Measurements from ENCODE around the gene SPEM2.

SPEM2 gene

GRCh38 chr17:7421186-7421585 lies 4.2 kb upstream of the SPEM2 start:
- H3K36me3 ChIP-seq (ENCODE audit: control insufficient read depth in 1 of 2, insufficient read depth in 2 of 2, low read length in 2 of 2): peaks cover 10 to 12% of the 10 kb centered on the region in 2 experiments
- H3K9me3 ChIP-seq (ENCODE audit: insufficient read depth, low read depth, low read length): peaks cover 4% of the 10 kb centered on the region
- no peak overlapping the region for H2BK120ac ChIP-seq (ENCODE audit: insufficient read depth, low read length, poor library complexity)
- DNase-seq: no peak
- H2BK12ac ChIP-seq (ENCODE audit: low read length): no peak overlapping the region
- H3K14ac ChIP-seq (ENCODE audit: low read length): no peak overlapping the region
- H3K4me3 ChIP-seq (ENCODE audit: low read depth, low read length): no peak overlapping the region
- no peak overlapping the region for H4K91ac ChIP-seq (ENCODE audit: low read depth, low read length)
- H3K9ac ChIP-seq (ENCODE audit: low read length): no peak overlapping the region
- no peaks in the 10 kb centered on the region for H3K79me2 ChIP-seq (ENCODE audit: control insufficient read depth, insufficient read depth, low read length, poor library complexity)
- WGBS (ENCODE audit: extremely low coverage, insufficient coverage, insufficient read length): no CpG with 5 or more reads among the region's 16 CpGs
- H3K4me1 ChIP-seq (ENCODE audit: control insufficient read depth in 1 of 2, insufficient read depth in 2 of 2, low read length in 2 of 2): peaks cover 0 to 2% of the 10 kb centered on the region in 2 experiments
- H3K18ac ChIP-seq (ENCODE audit: low read length): no peak overlapping the region
- no peak overlapping the region for H2BK5ac ChIP-seq (ENCODE audit: low read depth, low read length, poor library complexity)
- no peak overlapping the region for H3K4ac ChIP-seq (ENCODE audit: low read depth, low read length)
- H2AK5ac ChIP-seq (ENCODE audit: low read length): no peak overlapping the region
- H3K79me1 ChIP-seq (ENCODE audit: low read length): no peaks in the 10 kb centered on the region
- H2AFZ ChIP-seq (ENCODE audit: insufficient read depth, low read length, poor library complexity): no peak overlapping the region
- no peak overlapping the region for H4K8ac ChIP-seq (ENCODE audit: low read depth, low read length)
- no peak overlapping the region for H4K12ac ChIP-seq (ENCODE audit: low read depth, low read length)
- H3K27ac ChIP-seq (ENCODE audit: low read depth, low read length): no peak overlapping the region
- no peak overlapping the region for H3K23ac ChIP-seq (ENCODE audit: low read length)
- no peaks in the 10 kb centered on the region for H3K27me3 ChIP-seq (ENCODE audit: insufficient read depth, low read length)
- no peak overlapping the region for H3K4me2 ChIP-seq (ENCODE audit: low read length)

GRCh38 chr17:7423679-7424078 lies 1.7 kb upstream of the SPEM2 start:
- Histone ChIP-seq H4K91ac (ENCODE audit: low read depth, low read length) (no peak overlapping the region), H3K14ac (ENCODE audit: low read length) (no peak overlapping the region), H2BK5ac (ENCODE audit: low read depth, low read length, poor library complexity) (no peak overlapping the region), H3K4me1 (ENCODE audit: control insufficient read depth in 1 of 2, insufficient read depth in 2 of 2, low read length in 2 of 2) (peaks cover 0 to 2% of the 10 kb centered on the region in 2 experiments), H4K12ac (ENCODE audit: low read depth, low read length) (no peak overlapping the region), H3K79me2 (ENCODE audit: control insufficient read depth, insufficient read depth, low read length, poor library complexity) (no peaks in the 10 kb centered on the region), H2BK120ac (ENCODE audit: insufficient read depth, low read length, poor library complexity) (no peak overlapping the region), H4K8ac (ENCODE audit: low read depth, low read length) (no peak overlapping the region), H3K23ac (ENCODE audit: low read length) (no peak overlapping the region), H3K4me3 (ENCODE audit: low read depth, low read length) (no peak overlapping the region), H3K4me2 (ENCODE audit: low read length) (no peak overlapping the region), H3K9ac (ENCODE audit: low read length) (no peak overlapping the region), H3K18ac (ENCODE audit: low read length) (no peak overlapping the region), H3K9me3 (ENCODE audit: insufficient read depth, low read depth, low read length) (peaks cover 4% of the 10 kb centered on the region), H3K27me3 (ENCODE audit: insufficient read depth, low read length) (no peaks in the 10 kb centered on the region), H3K36me3 (ENCODE audit: control insufficient read depth in 1 of 2, insufficient read depth in 2 of 2, low read length in 2 of 2) (no peaks in the 10 kb centered on the region), H2AFZ (ENCODE audit: insufficient read depth, low read length, poor library complexity) (no peak overlapping the region), H2AK5ac (ENCODE audit: low read length) (no peak overlapping the region), H3K79me1 (ENCODE audit: low read length) (no peaks in the 10 kb centered on the region), H2BK12ac (ENCODE audit: low read length) (no peak overlapping the region), H3K27ac (ENCODE audit: low read depth, low read length) (no peak overlapping the region), H3K4ac (ENCODE audit: low read depth, low read length) (no peak overlapping the region)
- DNase-seq: no peak
- no CpG with 5 or more reads among the region's 4 CpGs for WGBS (ENCODE audit: extremely low coverage, insufficient coverage, insufficient read length)

GRCh38 chr17:7425756-7426155 lies 340 bp downstream of the SPEM2 start:
- H3K9ac ChIP-seq (ENCODE audit: low read length): no peak overlapping the region
- no peak overlapping the region for H2BK5ac ChIP-seq (ENCODE audit: low read depth, low read length, poor library complexity)
- no peak overlapping the region for H3K23ac ChIP-seq (ENCODE audit: low read length)
- no peak overlapping the region for H3K4ac ChIP-seq (ENCODE audit: low read depth, low read length)
- no peaks in the 10 kb centered on the region for H3K79me1 ChIP-seq (ENCODE audit: low read length)
- no peaks in the 10 kb centered on the region for H3K4me1 ChIP-seq (ENCODE audit: control insufficient read depth in 1 of 2, insufficient read depth in 2 of 2, low read length in 2 of 2)
- no peak for DNase-seq
- no peak overlapping the region for H2AK5ac ChIP-seq (ENCODE audit: low read length)
- no peak overlapping the region for H3K27ac ChIP-seq (ENCODE audit: low read depth, low read length)
- WGBS (ENCODE audit: extremely low coverage, insufficient coverage, insufficient read length): no CpG with 5 or more reads among the region's 8 CpGs
- H4K91ac ChIP-seq (ENCODE audit: low read depth, low read length): no peak overlapping the region
- peaks cover 4% of the 10 kb centered on the region for H3K9me3 ChIP-seq (ENCODE audit: insufficient read depth, low read depth, low read length)
- H3K79me2 ChIP-seq (ENCODE audit: control insufficient read depth, insufficient read depth, low read length, poor library complexity): no peaks in the 10 kb centered on the region
- H2BK12ac ChIP-seq (ENCODE audit: low read length): no peak overlapping the region
- no peak overlapping the region for H2AFZ ChIP-seq (ENCODE audit: insufficient read depth, low read length, poor library complexity)
- no peak overlapping the region for H3K4me2 ChIP-seq (ENCODE audit: low read length)
- no peak overlapping the region for H2BK120ac ChIP-seq (ENCODE audit: insufficient read depth, low read length, poor library complexity)
- no peak overlapping the region for H3K18ac ChIP-seq (ENCODE audit: low read length)
- no peaks in the 10 kb centered on the region for H3K36me3 ChIP-seq (ENCODE audit: control insufficient read depth in 1 of 2, insufficient read depth in 2 of 2, low read length in 2 of 2)
- H3K27me3 ChIP-seq (ENCODE audit: insufficient read depth, low read length): no peaks in the 10 kb centered on the region
- H4K8ac ChIP-seq (ENCODE audit: low read depth, low read length): no peak overlapping the region
- no peak overlapping the region for H3K4me3 ChIP-seq (ENCODE audit: low read depth, low read length)
- H3K14ac ChIP-seq (ENCODE audit: low read length): no peak overlapping the region
- no peak overlapping the region for H4K12ac ChIP-seq (ENCODE audit: low read depth, low read length)

- Histone ChIP-seq H3K9me3 (ENCODE audit: insufficient read depth, low read depth, low read length) (peaks cover 4% of the 10 kb centered on the region), H3K9ac (ENCODE audit: low read length) (no peak overlapping the region), H3K14ac (ENCODE audit: low read length) (no peak overlapping the region), H2AFZ (ENCODE audit: insufficient read depth, low read length, poor library complexity) (no peak overlapping the region), H3K18ac (ENCODE audit: low read length) (no peak overlapping the region), H3K27me3 (ENCODE audit: insufficient read depth, low read length) (no peaks in the 10 kb centered on the region), H2BK12ac (ENCODE audit: low read length) (no peak overlapping the region), H3K79me1 (ENCODE audit: low read length) (no peaks in the 10 kb centered on the region), H3K79me2 (ENCODE audit: control insufficient read depth, insufficient read depth, low read length, poor library complexity) (no peaks in the 10 kb centered on the region), H3K27ac (ENCODE audit: low read depth, low read length) (no peak overlapping the region), H4K91ac (ENCODE audit: low read depth, low read length) (no peak overlapping the region), H2BK120ac (ENCODE audit: insufficient read depth, low read length, poor library complexity) (no peak overlapping the region), H3K23ac (ENCODE audit: low read length) (no peak overlapping the region), H3K36me3 (ENCODE audit: control insufficient read depth in 1 of 2, insufficient read depth in 2 of 2, low read length in 2 of 2) (no peaks in the 10 kb centered on the region), H3K4me2 (ENCODE audit: low read length) (no peak overlapping the region), H2AK5ac (ENCODE audit: low read length) (no peak overlapping the region), H4K8ac (ENCODE audit: low read depth, low read length) (no peak overlapping the region), H4K12ac (ENCODE audit: low read depth, low read length) (no peak overlapping the region), H3K4me3 (ENCODE audit: low read depth, low read length) (no peak overlapping the region), H2BK5ac (ENCODE audit: low read depth, low read length, poor library complexity) (no peak overlapping the region), H3K4me1 (ENCODE audit: control insufficient read depth in 1 of 2, insufficient read depth in 2 of 2, low read length in 2 of 2) (no peaks in the 10 kb centered on the region), H3K4ac (ENCODE audit: low read depth, low read length) (no peak overlapping the region)
- no peak for DNase-seq
- WGBS (ENCODE audit: extremely low coverage, insufficient coverage, insufficient read length): no CpG with 5 or more reads among the region's 33 CpGs
Measured at GRCh38 chr17:7426203-7426863, 917 bp downstream of the SPEM2 start.

All from trophoblast cell (in vitro differentiated cells and primary cell).